Brain microvascular endothelial cell (primary cell): ENCODE data around the gene MDM2.
"Not testable (repeated sequence)": the region's sequence is repeated elsewhere in the genome, so short reads cannot be mapped to it uniquely, and the experiment has no call there.

Experiments used
- DNase-seq: peaks from one replicate; pipeline ENCODE4 v3.0.0-alpha.2; 2020
- H3K27ac ChIP-seq: fragments of 250-450 bp; sonication (Bioruptor Pico); 2 replicates; pipeline ENCODE4 v1.5.1; 2020; ENCODE audit warnings: mild to moderate bottlenecking, moderate library complexity
- H3K27me3 ChIP-seq: fragments of 250-450 bp; sonication (Bioruptor Pico); replicated peaks from 2 replicates; pipeline ENCODE4 v1.5.1; 2020; ENCODE audit warnings: mild to moderate bottlenecking
- H3K36me3 ChIP-seq: fragments of 250-450 bp; sonication (Bioruptor Pico); replicated peaks from 2 replicates; pipeline ENCODE4 v1.5.1; 2020; ENCODE audit warnings: mild to moderate bottlenecking
- H3K4me3 ChIP-seq: 2 replicates; pipeline ENCODE4 v1.5.1; 2011; ENCODE audit warnings: low read depth, mild to moderate bottlenecking, control low read depth, low read length, moderate library complexity
- in situ Hi-C: cut with HindIII; loops from 2 replicates; pipeline ENCODE4 v1.10.0; 2017; ENCODE audit warnings: low sequenced_read_pairs, low pct_ligation_motif_present
- TF ChIP-seq, protein P1 (sequence below): IDR thresholded peaks from 2 replicates; pipeline ENCODE4 v1.5.1; 2011; ENCODE audit warnings: low read depth, mild to moderate bottlenecking, moderate library complexity, low read length, control low read depth, inconsistent platforms; ENCODE audit errors: missing control alignments

Gene MDM2

DNA sequence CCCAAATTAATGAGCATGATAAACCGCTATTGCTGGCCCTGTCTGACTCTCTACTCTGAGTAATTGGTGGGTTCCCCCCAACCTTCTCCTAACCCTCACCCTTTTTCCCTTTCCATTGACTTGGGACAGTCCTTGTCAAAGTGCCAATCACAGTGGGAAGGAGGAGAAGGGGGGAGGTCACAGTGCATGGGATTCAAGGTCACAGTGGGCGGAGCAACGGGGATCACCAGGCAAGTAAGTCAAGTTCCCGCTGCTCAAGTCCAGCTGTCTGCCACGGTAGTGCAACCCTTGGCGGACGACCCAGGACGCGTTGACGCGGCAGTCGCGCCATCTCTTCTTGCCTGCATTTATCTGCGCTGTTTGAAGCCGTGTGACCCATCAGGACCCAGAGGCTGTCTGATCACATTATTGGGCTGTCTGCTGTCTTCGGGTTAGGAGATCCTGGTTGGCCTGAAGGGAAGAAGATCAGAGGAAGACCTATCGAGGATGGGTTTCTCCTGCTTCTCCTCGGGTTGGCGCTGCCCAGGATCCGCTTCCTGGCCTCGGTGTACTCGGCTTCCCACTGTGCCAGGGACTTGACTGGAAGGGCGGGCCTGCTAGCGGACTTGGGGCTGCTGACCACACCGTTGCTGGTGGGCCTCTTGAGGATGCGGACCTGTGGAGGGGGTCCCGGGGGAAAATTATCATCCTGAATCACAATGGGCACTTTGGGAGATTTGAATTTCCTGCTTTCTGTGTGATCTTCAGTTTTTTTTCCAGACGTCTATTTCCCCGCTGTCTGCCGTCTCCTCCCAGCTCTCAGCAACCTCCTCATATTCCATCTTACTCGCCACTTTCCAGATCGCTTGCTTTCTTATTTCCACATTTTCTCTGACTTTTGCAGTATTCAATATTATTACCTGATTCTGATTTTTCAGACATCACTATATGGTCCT is 3.1 kb upstream of the MDM2 start:
- TF ChIP-seq, protein P1, sequence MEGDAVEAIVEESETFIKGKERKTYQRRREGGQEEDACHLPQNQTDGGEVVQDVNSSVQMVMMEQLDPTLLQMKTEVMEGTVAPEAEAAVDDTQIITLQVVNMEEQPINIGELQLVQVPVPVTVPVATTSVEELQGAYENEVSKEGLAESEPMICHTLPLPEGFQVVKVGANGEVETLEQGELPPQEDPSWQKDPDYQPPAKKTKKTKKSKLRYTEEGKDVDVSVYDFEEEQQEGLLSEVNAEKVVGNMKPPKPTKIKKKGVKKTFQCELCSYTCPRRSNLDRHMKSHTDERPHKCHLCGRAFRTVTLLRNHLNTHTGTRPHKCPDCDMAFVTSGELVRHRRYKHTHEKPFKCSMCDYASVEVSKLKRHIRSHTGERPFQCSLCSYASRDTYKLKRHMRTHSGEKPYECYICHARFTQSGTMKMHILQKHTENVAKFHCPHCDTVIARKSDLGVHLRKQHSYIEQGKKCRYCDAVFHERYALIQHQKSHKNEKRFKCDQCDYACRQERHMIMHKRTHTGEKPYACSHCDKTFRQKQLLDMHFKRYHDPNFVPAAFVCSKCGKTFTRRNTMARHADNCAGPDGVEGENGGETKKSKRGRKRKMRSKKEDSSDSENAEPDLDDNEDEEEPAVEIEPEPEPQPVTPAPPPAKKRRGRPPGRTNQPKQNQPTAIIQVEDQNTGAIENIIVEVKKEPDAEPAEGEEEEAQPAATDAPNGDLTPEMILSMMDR: no peak
- H3K4me3 ChIP-seq: no peak overlapping the region
- in situ Hi-C loops: no loop called here
- H3K36me3 ChIP-seq: peaks cover 5% of the 10 kb centered on the region
- no peak for DNase-seq
- H3K27ac ChIP-seq: no peak overlapping the region
- H3K27me3 ChIP-seq: no peaks in the 10 kb centered on the region

DNA sequence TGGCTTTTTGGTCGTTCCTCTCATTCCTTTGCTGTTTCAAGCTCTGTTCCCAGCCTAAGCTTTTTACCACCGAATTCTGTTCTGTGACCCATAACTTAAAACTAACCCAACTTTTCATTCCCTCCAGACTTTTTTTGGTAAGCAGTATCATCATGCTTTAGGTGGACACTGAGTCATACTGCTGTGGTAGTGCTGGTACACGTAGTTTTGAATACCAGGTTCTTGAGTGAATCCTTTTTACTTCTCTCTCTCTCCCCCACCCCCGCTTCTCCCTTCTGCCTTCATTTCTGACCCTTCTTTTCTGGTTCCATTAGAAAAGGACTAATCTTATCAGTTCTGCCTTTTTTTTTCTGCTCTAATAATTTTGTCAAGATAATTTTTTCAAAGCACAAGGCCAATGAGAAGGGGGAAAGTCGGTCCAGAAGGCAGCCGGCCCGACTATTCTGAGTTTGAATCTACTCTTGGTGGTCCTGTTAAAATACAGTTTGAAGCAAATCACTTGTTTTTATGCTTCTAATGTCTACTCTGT is 2.3 kb upstream of the MDM2 start:
- H3K36me3 ChIP-seq: peaks cover 10% of the 10 kb centered on the region
- no peak overlapping the region for H3K27ac ChIP-seq
- DNase-seq: no peak
- TF ChIP-seq, protein P1: no peak
- in situ Hi-C loops: no loop called here
- no peak overlapping the region for H3K4me3 ChIP-seq
- no peaks in the 10 kb centered on the region for H3K27me3 ChIP-seq

DNA sequence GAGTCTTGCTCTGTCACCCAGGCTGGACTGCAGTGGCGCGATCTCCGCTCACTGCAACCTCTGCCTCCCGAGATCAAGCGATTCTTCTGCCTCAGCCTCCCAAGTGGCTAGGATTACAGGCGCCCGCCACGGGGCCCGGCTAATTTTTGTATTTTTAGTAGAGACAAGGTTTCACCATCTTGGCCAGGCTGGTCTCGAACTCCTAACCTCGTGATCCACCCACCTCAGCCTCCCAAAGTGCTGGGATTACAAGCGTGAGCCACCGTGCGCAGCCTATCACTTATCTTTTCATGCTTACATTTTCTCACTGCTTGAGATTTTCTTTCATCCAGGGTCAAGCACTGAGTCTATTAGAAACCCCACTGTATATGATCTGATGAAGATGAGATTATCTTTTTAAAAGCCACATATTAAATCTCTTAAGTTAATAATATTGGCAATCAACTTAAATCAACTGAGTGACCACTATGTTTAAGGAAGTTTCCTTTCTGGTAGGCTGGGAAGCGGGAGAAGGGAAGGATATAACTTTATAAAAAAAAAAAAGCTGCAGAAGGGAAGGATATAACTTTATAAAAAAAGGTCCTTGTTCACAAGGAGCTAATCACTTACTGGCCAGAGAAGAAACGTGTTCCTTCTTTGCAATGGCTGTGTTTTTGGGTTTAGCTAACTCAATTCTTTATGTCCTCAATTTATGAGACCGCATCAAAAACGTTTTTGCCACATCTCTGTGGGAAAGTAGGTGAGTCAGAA is 1.3 kb upstream of the MDM2 start:
- peaks cover 16% of the 10 kb centered on the region for H3K36me3 ChIP-seq
- H3K27me3 ChIP-seq: no peaks in the 10 kb centered on the region
- TF ChIP-seq, protein P1: no peak
- no peak for DNase-seq
- no peak overlapping the region for H3K4me3 ChIP-seq
- in situ Hi-C loops: no loop called here
- no peak overlapping the region for H3K27ac ChIP-seq

DNA sequence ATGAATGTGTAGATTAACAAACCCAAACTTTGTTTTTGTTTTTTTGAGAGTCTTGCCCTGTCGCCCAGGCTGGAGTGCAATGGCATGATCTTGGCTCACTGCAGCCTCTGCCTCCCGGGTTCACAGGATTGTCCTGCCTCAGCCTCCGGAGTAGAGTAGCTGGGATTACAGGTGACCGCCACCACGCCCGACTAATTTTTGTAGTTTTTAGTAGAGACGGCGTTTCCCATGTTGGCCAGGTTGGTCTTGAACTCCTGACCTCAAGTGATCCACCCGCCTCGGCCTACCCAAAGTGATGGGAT is 752 bp upstream of the MDM2 start:
- not testable (repeated sequence) for DNase-seq

DNA sequence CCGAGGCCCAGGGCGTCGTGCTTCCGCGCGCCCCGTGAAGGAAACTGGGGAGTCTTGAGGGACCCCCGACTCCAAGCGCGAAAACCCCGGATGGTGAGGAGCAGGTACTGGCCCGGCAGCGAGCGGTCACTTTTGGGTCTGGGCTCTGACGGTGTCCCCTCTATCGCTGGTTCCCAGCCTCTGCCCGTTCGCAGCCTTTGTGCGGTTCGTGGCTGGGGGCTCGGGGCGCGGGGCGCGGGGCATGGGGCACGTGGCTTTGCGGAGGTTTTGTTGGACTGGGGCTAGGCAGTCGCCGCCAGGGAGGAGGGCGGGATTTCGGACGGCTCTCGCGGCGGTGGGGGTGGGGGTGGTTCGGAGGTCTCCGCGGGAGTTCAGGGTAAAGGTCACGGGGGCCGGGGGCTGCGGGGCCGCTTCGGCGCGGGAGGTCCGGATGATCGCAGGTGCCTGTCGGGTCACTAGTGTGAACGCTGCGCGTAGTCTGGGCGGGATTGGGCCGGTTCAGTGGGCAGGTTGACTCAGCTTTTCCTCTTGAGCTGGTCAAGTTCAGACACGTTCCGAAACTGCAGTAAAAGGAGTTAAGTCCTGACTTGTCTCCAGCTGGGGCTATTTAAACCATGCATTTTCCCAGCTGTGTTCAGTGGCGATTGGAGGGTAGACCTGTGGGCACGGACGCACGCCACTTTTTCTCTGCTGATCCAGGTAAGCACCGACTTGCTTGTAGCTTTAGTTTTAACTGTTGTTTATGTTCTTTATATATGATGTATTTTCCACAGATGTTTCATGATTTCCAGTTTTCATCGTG is 612 bp downstream of the MDM2 start:
- in situ Hi-C loops: no loop called here
- Histone ChIP-seq H3K27me3 (no peaks in the 10 kb centered on the region), H3K4me3 (peak overlapping the region; percentile 97), H3K27ac (peak overlapping the region; percentile 84), H3K36me3 (peaks cover 30% of the 10 kb centered on the region)
- TF ChIP-seq, protein P1: no peak
- peak; percentile 84 for DNase-seq

More for the DNA sequence above, 752 bp upstream of the MDM2 start:
- H3K27me3 ChIP-seq, in situ Hi-C loops: not testable (repeated sequence)
- peak overlapping the region; percentile 97 for H3K4me3 ChIP-seq
- peak overlapping the region; percentile 84 for H3K27ac ChIP-seq
- H3K36me3 ChIP-seq: peaks cover 18% of the 10 kb centered on the region
